ENCODE data around the gene FLRT1.

Gene FLRT1

DNA sequence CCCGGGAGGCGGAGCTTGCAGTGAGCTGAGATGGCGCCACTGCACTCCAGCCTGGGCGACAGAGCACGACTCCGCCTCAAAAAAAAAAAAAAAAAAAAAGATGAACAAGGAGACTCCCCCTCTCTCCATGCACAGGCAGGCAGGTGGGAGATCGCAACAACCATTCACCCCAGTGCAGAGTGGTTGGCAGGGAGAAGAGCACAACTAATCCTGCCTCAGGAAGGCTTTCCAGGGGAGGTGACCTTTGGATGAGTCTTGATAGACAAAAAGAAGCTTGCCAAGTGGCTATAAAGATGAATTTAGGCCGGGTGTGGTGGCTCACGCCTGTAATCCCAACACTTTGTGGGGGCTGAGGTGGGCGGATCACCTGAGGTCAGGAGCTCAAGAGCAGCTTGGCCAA is 30.0 kb downstream of the FLRT1 start:
- DNase-seq (ENCODE audit: low spot score) = no peak

DNA sequence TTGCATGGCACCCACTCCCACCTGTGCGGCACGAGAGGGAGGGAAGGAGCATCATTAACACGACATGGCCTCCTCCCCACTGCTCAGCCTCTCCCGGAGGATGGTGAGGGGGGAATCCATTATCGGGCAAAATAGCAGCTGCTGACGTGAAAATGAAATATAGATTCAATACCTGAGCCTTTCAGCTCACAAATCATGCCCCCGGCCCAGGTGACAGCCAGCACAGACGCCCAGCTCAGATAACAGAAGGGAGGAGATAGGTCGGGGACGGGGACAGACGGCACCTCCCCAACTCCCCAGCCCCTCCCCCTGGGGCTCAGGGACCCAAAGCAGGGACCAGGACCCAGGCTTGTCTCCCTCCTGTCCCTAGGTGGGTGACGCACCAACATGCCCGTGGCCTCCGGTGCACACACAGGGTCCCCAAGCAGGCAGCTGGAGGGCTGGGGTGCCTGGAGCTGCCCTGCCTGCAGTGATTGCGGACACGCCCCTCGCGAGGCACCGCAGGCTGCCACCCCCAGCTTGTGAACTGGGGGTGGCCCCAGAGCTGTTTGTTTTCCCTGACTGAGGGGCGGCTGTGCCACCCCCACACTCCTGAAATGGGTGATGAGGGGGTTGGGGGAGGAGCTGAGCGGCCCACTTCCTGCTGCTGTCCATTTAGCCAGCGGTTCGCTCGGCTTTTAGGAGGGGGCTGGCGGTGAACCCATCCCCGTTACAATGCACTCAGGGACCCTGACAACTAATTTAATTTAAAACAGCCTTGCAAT is 31.7 kb downstream of the FLRT1 start:
- no peak for DNase-seq (ENCODE audit: low spot score)

DNA sequence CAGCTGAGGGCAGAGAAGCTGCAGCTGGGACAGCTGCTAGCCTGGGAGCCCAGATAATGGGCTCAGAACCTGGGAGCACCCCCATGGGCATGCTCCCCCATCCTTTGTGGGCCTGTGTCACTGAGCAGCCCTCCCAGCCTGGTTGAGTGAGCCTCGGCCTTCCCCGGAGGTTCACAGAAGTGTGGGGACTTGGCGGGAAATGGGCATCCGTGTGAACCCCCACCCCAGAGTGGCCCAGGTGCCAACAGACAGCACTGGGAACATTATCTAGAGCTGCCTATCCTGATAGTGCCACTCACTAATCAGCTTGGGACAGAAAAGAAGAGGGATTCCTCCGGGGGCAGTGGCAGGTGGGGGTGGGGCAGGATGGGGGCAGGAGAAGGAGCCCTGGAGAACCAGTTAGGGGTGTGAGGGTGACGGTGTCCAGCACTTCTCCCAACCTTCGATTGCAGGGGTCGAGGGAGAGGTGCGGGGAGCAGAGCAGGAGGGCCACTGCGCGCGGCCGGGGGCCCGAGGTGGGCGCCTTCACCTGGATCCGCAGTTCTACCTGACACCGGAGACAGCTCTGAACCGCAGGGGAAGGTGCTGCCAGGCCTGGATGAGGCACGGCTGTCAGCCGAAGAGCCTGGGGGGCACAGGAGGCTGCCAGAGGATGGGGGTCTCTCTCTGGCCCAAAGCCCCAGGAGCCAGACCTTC is 33.1 kb downstream of the FLRT1 start:
- no peak for DNase-seq (ENCODE audit: low spot score)

DNA sequence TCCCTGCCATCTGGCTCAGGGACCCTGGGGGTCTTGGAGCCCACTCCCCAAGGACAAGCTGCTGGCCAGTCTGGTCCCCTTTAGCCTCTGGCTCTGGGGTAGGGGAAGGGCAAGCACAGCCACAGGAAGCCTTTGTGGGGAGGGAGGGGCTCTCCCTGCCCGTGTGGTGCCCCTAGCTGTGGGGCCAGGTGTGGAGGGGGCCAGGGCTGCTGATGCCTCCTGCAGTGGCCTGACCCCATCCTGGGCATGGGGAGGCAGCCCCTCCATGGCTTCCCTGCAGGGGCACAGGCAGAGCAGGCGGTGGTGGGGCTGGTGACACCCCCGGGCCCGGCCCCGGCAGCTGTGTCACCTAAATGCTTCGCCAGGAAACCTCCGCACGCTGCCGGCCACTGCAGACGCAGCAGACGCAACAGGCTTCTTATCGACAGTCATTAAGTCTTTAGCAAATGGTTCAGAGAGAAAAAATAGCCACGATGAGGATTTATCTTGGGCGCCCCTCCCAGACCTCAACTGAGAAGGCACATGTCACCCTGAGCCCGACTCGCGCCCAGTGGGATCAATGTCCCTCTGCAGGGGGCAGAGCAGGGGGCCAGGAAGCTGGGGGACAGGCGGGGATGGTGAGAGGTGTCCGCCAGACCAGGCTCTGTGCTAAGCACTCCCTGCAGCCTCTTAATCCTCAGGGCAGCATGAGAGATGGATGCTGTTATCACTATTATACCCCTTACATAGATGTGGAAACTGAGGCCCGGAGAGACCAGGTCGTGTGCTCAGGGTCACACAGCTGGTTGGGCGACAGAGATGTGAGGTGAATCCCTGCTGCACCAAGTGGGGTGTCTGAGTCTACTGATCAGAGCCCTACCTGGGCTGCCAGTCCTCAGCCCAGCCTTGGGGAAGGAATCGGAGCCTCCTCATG is 33.9 kb downstream of the FLRT1 start:
- no peak for DNase-seq (ENCODE audit: low spot score)

GRCh38 chr11:64070314-64070681 is 34.6 kb downstream of the FLRT1 start:
- DNase-seq (ENCODE audit: low spot score) = no peak

DNA sequence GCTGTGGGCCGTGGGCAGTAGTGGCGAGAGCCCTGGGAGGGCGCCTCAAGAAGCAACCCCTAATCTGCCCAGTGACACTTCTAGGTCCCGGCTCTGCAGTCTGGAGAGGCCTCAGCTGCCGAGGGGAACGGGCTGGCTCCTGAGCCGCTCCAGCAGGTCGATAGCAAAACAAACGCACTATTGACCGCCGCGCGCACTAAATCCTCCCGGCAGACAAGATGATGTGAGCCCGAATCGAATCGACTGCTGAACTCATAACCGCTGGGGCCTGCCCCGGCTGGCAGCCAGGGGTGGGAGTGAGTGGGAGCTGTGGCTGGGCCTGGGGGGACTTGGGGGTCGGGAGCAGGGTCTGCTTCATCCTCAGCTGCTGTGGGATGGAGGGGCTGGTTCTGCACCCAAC is 36.1 kb downstream of the FLRT1 start:
- no peak for DNase-seq (ENCODE audit: low spot score)

- DNase-seq (ENCODE audit: low spot score) = no peak
Measured at GRCh38 chr11:64072403-64072802, 36.7 kb downstream of the FLRT1 start.

DNA sequence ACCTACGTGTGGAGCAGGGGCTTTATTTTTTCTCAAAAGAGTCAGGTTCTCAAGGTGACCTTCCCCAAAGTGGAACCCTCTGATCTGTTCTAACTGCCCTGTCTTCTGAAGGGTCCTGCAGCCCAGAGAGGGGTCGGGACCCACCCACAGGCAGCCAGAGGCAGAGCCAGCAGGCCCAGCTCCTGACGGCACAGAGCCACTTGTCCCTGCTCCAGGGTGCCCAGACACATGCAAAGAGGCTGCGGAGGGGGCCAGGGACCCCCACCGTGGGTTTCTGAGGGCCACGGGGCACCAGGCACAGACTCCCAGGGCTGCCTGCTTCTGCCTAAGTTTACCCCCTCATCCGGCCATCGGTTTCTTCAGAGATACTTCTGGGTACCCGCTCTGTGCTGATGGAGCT is 37.1 kb downstream of the FLRT1 start:
- no peak for DNase-seq (ENCODE audit: low spot score)

DNA sequence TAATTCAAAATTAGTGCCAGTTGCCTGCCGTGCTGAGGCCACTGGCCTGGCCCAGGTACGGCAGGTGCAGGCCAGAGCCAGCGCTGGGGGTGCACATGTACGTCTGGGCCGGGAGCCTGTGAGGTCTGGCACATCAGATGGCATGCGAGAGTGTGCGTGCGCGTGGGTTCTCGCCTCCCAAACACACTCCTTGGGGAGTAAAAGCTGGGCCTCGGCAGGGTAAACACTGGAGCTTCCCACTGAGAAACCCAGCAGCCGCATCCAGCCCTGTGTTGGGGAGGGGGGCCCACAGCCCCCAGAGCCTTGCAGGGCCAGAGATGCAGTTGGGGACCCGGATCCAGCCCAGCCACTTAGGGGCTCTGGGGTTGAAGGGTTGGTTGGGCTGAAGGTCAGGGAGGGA is 37.8 kb downstream of the FLRT1 start:
- DNase-seq (ENCODE audit: low spot score) = no peak

DNA sequence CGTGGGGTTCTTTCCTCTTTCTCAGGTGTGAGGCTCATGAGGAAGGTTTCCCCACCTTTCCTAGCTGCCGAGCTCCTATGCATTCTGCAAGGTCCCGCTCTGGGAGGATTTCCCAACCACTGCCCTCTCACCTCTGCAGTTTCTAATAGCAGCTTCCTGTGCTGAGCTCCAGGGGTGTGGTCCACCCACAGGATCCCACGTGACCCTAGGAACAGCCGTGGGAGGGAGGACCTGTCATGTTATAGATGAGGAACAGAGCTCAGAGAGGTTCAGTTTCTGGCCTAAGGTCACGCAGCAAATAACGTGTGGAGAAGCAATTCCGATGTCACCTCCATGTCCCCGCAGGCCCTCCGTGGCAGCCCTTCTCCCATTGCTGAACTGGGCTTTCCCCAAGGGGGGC is 38.5 kb downstream of the FLRT1 start:
- DNase-seq (ENCODE audit: low spot score) = no peak

GRCh38 chr11:64076758-64077157 is 41.0 kb downstream of the FLRT1 start:
- DNase-seq (ENCODE audit: low spot score) = no peak

DNA sequence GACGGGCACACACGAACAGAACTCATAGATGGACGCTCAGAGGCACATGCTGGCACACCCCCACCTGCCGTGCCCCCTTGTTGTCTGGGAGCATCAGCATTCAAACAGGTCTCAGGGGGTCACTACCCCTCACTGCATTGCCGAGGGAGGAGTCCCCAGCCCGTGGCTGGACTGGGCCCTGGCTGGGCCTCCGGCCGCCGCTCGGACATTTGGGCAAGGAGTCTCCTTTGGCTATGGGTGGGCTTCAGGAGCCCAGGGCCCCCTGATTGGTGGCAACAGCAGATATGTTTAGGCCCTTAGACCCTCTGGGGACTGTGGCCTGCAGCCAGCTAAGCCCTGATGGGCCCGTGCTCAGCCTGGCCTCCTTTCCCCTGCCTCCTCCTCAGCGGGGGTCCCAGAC is 41.9 kb downstream of the FLRT1 start:
- DNase-seq (ENCODE audit: low spot score) = no peak

DNA sequence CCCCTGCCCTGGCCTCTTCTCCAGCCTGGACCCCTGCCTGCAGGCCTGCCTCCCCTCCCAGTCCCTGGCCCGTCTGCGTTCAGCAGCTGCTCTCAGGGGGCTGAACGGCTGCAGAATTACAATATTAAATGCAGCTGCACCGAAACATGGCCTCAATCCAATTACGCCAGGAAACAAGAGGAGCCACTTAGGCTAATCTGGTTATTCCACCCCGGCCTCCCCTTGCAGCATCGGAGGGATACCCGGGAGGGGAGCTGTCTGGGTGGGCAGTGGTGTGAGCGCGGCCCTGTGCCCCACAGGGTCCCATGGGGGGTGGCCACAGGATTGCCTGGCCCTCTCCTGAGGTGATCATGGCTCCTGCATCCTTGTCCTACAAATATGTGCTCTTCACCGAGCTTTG is 42.6 kb downstream of the FLRT1 start:
- DNase-seq (ENCODE audit: low spot score) = no peak

DNA sequence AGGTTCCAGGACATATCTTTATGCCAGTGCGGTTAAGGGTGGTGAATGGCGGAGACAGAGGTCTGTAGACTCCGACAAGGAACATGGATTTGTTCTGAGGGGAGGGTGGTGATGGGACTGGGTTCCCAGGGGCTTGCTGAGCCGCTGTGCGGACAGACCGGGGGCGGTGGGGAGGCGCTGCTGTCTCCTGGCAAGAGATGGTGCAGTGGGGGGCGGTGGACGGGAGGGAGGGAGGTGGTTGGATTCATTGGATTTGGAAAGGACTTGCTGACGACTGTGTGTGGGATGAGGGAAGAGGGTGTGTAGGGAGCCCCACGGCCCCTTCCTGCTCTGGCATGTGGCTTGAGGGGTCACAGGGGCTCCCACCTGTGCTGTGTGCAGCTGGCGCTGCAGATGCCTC is 43.2 kb downstream of the FLRT1 start:
- no peak for DNase-seq (ENCODE audit: low spot score)

GRCh38 chr11:64080390-64080789 is 44.7 kb downstream of the FLRT1 start:
- DNase-seq (ENCODE audit: low spot score) = no peak

- no peak for DNase-seq (ENCODE audit: low spot score)
Measured at GRCh38 chr11:64081745-64082442, 46.2 kb downstream of the FLRT1 start.

- no peak for DNase-seq (ENCODE audit: low spot score)
Measured at GRCh38 chr11:64083398-64084080, 47.8 kb downstream of the FLRT1 start.

DNA sequence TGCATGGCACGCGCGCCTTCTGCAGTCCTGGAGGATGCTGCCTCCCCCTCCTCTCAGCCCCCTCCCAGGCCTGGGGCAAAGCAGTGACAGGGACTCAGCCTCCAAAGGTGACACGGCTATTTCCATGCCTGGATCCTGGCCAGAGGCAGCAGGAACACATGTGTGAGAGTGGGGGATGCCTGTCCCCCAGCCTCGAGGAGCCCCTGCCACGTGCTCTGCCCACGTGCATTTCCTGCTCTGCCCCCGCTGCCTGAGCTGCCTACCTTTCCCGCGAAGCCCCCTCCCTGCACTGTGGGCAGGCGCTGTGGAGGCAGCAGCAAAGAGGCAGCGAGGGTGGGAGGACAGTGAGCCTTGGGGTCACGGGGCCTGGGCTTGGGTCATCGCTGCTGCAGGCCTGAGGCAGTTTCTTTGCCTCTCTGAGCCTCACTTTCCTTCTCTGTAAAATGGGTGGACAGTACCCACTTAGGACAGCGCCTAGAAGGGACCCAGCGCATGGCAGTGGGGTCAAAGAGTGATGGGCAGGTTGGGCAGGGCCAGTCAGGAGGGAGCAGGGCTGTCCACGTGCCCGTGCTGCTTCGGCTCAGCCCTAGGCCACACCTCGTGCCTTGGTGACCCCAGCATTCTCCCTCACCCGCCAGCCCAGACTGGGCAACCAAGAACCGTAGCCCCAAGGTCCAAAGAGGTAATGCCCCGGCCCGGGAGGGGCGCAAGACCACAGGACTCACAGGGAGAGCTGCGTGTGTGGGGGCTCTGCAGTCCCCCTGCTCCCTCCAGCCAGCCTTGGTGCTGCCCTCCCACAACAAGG is 48.6 kb downstream of the FLRT1 start:
- DNase-seq (ENCODE audit: low spot score) = no peak

DNA sequence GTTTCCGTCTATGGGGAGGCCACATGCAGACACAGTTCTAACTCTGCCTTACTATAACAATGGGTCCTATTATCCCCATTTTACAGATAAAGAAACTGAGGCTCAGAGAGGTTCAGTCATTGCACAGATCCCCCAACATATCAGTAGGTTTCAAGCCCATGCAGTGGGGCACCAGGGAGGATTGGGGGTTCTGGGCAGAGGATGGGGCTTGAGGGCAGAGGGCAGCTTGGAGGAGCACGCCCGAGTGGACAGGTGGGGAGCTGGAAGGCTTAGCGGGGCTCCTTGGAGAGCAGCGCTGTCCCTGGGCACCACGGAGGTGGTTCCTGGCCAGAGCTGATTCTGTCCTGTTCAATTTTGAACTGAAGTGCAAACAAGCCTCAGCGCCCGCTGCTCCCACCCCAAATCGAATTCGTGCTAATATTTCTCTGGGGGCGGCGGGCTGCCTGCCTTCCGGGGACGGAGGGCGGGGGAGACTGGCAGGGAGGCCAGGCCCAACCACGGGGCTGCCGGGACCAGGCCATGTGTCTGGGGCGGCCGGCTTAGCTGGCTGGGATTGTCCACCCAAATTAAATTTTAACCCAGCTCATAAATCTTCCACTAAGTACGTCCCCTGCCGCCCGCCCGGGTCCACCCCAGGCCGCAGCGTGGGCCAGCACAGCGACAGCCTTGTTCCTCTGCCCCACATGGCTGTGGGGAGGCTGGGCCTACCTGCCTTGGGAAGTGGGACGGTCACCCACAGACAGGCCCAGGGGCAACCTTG is 49.4 kb downstream of the FLRT1 start:
- DNase-seq (ENCODE audit: low spot score) = no peak
